Osteocyte (in vitro differentiated cells): ENCODE data around the gene SLC16A8. TPM values are rescaled to one million over a fixed set of nuclear protein-coding genes. Genes with fewer than 3 reads are reported as not detected.
"Not testable (repeated sequence)": the region's sequence is repeated elsewhere in the genome, so short reads cannot be mapped to it uniquely, and the experiment has no call there.

Experiments
- DNase-seq: peaks from one replicate; pipeline ENCODE4 v3.0.0; 2021; ENCODE audit warnings: mixed read lengths; ENCODE audit not compliant: unreplicated experiment; ENCODE audit errors: extremely low spot score
- H3K27ac Mint-ChIP-seq: one replicate; pipeline ENCODE4 v1.8.0; 2021; ENCODE audit warnings: mild to moderate bottlenecking, mixed read lengths; ENCODE audit not compliant: unreplicated experiment
- H3K27me3 Mint-ChIP-seq: one replicate; pipeline ENCODE4 v1.8.0; 2021; ENCODE audit warnings: mixed read lengths; ENCODE audit not compliant: unreplicated experiment
- H3K36me3 Mint-ChIP-seq: one replicate; pipeline ENCODE4 v1.8.0; 2021; ENCODE audit warnings: mixed read lengths; ENCODE audit not compliant: unreplicated experiment
- H3K4me1 Mint-ChIP-seq: one replicate; pipeline ENCODE4 v1.8.0; 2021; ENCODE audit warnings: mixed read lengths; ENCODE audit not compliant: unreplicated experiment
- H3K4me3 Mint-ChIP-seq: one replicate; pipeline ENCODE4 v1.8.0; 2021; ENCODE audit warnings: mild to moderate bottlenecking, moderate library complexity, mixed read lengths; ENCODE audit not compliant: unreplicated experiment
- H3K9me3 Mint-ChIP-seq: one replicate; pipeline ENCODE4 v1.8.0; 2021; ENCODE audit warnings: mixed read lengths; ENCODE audit not compliant: unreplicated experiment
- CTCF ChIP-seq: fragments of 200-600 bp; sonication (generic); IDR thresholded peaks from 2 replicates; pipeline ENCODE4 v1.5.0; 2021; ENCODE audit warnings: antibody characterized with exemption, mild to moderate bottlenecking, moderate library complexity
- total RNA-seq: library from RNA; stranded (reverse); gene quantifications from 2 replicates; pipeline ENCODE4 v1.2.1, GENCODE V29; 2021

SLC16A8 gene
- total RNA-seq, 1 donor from 2014 or later = not detected

- no peaks in the 10 kb centered on the region for H3K9me3 Mint-ChIP-seq
- H3K4me3 Mint-ChIP-seq = no peak overlapping the region
- no peak for TF ChIP-seq CTCF
- H3K4me1 Mint-ChIP-seq = no peaks in the 10 kb centered on the region
- no peak overlapping the region for H3K27ac Mint-ChIP-seq
- DNase-seq = no peak
- H3K36me3 Mint-ChIP-seq = no peaks in the 10 kb centered on the region
- no peaks in the 10 kb centered on the region for H3K27me3 Mint-ChIP-seq
Observed at GRCh38 chr22:38080850-38081635, 2.9 kb downstream of the SLC16A8 start.

- H3K27ac Mint-ChIP-seq = no peak overlapping the region
- no peak overlapping the region for H3K4me3 Mint-ChIP-seq
- TF ChIP-seq CTCF = no peak
- no peaks in the 10 kb centered on the region for H3K36me3 Mint-ChIP-seq
- H3K27me3 Mint-ChIP-seq = no peaks in the 10 kb centered on the region
- no peaks in the 10 kb centered on the region for H3K9me3 Mint-ChIP-seq
- H3K4me1 Mint-ChIP-seq = no peaks in the 10 kb centered on the region
- no peak for DNase-seq
Observed at GRCh38 chr22:38080474-38080849, 3.5 kb downstream of the SLC16A8 start.

DNA sequence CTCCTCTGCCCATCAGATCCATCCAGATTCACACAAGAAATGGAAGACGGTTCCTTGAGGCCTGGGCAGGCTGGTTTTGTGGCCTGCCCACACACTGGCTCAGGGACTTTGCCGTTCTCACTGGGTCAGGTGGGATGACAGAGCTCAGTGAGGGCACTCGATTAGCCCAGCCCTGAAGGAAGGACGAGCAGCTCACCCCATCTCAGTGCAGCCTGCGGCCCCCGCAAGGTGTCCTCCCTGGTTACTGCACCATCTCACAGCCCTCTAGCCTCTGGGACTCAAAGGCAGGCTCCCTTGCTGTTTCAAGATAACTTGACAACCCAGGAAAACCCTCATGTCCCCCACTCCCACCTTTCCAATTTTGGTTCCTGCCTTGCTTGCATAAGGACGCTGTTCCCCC, 4.2 kb downstream of the SLC16A8 start:
- no peaks in the 10 kb centered on the region for H3K36me3 Mint-ChIP-seq
- H3K27me3 Mint-ChIP-seq = no peaks in the 10 kb centered on the region
- TF ChIP-seq CTCF = no peak
- H3K27ac Mint-ChIP-seq = no peak overlapping the region
- H3K4me3 Mint-ChIP-seq = no peak overlapping the region
- H3K9me3 Mint-ChIP-seq = no peaks in the 10 kb centered on the region
- DNase-seq = no peak
- no peaks in the 10 kb centered on the region for H3K4me1 Mint-ChIP-seq

DNA sequence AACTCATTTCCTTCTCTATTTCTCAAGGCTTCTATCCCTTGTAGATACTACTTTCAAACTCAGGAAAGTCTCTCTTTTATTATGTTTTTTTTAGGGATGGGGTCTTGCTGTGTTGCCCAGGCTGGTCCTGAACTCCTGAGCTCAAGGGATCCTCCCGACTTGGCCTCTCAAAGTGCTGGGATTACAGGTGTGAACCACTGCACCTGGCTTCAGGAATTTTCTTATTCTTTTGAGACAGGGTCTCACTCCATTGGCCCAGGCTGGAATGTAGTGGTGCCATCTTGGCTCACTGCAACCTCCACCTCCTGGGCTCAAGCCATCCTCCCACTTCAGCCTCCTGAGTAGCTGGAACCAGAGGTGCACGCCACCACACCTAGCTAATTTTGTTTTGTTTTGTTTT, 4.8 kb downstream of the SLC16A8 start:
- not testable (repeated sequence) for DNase-seq, H3K4me3 Mint-ChIP-seq, H3K36me3 Mint-ChIP-seq, H3K27ac Mint-ChIP-seq, H3K9me3 Mint-ChIP-seq, H3K27me3 Mint-ChIP-seq, H3K4me1 Mint-ChIP-seq

DNA sequence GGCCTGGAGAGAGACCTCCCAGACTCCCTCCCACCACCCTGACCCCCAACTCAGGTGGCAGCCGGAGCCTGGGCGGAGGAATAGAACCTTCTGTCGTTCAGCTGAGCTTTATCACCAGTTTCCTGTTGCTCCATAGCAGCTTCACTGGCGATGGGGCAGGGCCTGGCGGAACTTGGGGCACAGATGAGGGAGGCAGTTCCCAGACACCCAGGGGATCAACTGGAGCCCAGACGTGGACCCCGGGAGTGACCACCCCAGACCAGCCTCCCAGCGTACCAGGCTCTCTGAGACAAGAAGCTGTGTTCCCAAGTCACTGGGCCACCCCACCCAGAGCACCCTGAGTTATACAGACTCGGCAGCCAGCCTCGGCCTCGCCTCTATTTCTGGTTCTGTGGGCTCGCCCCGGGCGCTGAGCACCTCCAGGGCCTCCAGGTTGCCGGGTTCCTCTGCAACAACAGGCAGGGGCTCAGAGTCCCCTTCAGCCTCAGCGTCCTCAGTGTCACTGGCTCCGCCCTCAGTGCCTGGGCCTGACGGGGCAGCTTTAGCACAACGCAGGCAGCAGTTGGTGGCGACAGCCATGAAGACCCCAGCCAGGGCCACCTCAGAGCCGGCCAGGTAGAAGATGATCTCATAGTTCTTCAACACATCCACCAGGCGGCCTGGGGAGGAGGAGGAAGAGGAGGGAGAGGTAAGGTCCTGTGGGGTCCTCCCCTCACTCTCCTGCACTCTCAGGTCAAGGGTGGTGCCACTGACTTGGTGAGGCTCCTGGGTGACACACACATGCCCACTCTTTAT, 5.7 kb downstream of the SLC16A8 start:
- no peak for TF ChIP-seq CTCF
- H3K27ac Mint-ChIP-seq = no peak overlapping the region

More for the DNA sequence above, 5.7 kb downstream of the SLC16A8 start:
- Mint-ChIP-seq H3K9me3 (no peaks in the 10 kb centered on the region), H3K4me1 (no peaks in the 10 kb centered on the region), H3K36me3 (no peaks in the 10 kb centered on the region), H3K4me3 (no peak overlapping the region), H3K27me3 (no peaks in the 10 kb centered on the region)
- DNase-seq = no peak
